ENCODE results near the gene PPP1R10. TPM values are rescaled to one million over a fixed set of nuclear protein-coding genes. Genes with fewer than 3 reads are reported as not detected.

The PPP1R10 gene
- 9.6 and 15.3 TPM in 2 replicates for total RNA-seq

GRCh38 chr6:30616811-30617564 is at the start of gene PPP1R10:
PPP1R10 (minus strand) TSS chr6:30617243; CDS start chr6:30609944, 7,299 bp downstream.

DNA sequence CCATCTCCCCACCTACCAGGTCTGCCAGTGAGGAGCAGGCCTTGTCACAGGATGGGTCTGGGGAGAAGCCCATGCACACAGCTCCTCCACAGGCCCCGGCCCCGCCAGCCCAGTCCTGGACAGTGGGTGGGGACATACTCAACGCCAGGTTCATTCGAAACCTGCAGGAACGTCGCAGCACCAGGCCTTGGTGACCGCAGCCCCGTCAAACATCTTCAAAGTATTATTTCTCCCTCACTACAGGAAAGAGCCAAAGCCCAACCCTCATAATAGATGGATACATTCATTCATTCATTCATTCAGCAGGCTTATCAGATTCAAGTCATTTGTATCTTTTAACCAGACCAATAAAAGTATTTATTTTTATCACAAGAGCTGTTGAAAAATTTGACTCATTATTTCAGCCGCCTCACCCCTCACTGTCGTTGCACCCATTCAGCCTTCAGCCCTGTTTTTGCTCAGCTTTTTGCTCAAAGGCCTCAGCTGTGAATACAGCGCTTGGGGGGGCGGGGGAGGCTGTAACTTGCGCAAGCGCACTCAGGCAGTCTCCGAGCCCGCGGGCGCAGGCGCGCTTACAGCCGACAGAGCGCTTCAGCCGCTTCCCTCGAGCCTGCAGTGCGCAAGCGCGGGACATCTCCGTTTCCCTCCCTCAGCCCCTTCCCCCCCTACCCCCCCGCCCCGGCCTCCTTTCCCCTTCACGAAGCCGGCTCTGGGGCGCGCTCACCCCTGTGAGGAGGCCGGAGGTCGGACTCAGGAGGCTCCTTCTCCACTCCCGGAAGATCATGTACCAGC is 29.6 kb upstream of the PPP1R10 start, which contains the start of gene C6orf136:
Gene C6orf136 (plus strand): TSS at position 684 of the 792 bp plus-strand sequence. CDS start 99 bp downstream, at position 783.

GRCh38 chr6:30626484-30627366 is 9.7 kb upstream of the PPP1R10 start, which contains the start of gene ATAT1:
ATAT1 (plus strand) TSS chr6:30626874.

DNA sequence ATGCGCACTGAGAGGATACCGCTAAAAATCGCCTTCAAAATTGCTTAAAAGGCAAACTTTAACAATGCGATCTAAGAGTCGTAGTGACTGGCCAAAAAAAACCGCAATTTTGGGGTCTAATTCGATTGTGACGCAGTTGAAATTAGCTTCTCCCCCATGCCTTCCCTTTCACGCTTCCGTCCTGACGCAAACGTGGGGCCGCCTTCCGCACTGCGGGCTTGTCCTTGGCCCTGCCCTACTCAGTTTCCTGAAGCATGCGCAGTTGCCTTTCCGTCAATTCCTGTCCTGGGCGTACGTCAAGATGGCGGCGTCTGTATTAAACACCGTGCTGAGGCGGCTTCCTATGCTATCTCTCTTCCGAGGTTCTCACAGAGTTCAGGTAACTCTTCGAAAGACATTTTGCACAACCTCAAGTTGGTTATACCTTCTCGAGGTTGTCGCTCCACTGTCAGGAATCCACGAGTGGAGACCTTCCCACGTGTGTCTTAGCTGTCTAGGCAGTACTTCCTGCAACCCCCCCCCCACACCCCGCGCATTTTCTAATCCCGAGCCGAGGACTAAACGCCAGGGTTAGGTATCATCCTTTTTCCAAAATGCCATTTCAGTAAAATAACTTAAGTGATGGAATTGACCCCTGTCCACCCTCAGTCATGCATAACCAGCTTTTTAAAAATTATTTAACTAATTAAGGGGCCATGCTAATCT is 674 bp upstream of the PPP1R10 start, which contains the start of gene MRPS18B:
Gene MRPS18B (plus strand): TSS at position 276 of the 705 bp plus-strand sequence. CDS start 26 bp downstream, at position 302.

DNA sequence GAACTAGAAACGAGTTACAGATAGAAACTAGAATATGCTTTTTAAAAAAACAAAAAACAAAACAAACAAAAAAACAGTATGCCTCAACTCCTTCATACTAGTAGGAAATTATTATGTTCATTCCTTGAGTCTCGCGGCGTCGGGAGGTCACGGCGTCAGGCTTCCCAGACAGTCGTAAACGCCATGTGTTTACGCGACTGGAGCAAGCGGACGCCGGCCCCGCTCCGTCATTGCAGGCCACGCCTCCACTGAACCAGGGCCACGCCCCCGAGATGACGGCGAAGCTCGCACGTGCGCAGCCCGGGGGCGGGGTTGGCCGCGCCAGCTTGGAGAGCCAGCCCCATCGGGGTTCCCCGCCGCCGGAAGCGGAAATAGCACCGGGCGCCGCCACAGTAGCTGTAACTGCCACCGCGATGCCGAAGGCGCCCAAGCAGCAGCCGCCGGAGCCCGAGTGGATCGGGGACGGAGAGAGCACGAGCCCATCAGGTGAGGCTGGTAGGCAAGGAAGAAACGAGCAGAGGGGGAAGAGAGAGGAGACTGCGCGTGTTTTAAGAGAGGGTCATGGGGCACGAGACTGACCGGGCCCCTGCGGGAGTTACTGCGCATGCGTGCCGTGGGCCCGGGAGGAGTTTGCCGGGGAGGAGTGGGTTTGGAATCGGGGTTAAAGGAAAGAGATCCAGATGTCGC is 45.8 kb downstream of the PPP1R10 start, which contains the start of gene ABCF1:
Gene ABCF1 (plus strand): TSS at position 368 of the 687 bp plus-strand sequence. CDS start 46 bp downstream, at position 414.

DNA sequence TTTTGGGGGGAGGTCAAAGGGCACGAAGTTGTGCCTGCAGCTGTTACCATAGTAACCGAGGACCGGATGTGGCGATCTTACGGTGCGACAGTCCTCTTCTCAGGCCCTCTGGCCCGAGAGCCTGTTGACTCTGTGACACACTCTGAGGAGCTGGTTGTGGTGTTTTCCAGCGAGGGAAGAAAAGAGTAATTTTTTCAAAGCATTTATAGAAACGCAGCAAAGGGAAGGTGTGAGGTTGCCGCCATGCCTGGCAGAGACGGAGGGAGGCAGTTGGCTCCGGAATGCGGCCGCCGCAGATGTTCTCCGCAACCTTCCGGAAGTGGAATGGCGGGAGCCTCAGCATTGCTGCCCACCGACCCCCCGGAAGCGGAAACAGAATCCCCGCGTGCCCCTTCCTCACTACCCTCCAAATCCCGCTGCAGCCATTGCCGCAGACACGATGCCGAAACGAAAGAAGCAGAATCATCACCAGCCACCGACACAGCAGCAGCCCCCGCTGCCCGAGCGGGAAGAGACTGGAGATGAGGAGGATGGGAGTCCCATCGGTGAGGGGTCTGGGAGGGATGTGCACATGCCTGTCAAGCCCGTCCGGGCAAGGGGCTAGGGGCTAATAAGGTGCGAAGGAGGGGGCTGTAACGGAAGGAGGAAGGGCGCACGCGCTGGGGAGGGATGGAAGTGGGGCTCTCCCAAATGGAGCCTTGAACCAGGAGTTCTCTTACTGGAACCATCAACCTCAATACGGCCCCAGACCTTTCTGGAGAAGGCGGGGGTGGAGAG is 59.9 kb downstream of the PPP1R10 start, which contains the start of gene PRR3:
Gene PRR3 (plus strand): TSS at position 390 of the 777 bp plus-strand sequence. CDS start 50 bp downstream, at position 440.

GRCh38 chr6:30556066-30556905 is 60.8 kb downstream of the PPP1R10 start, which contains the start of gene GNL1:
GNL1 (minus strand) TSS chr6:30556489; CDS start chr6:30556203, 286 bp downstream.

Other genes starting within 250 kb of the PPP1R10 start
- 168 and 253 TPM in 2 replicates for gene HLA-E, start 127.7 kb downstream of the PPP1R10 start, total RNA-seq
- gene GNL1, start 60.8 kb downstream of the PPP1R10 start, total RNA-seq, result 33.9 and 42.4 TPM in 2 replicates
- gene PRR3, start 59.9 kb downstream of the PPP1R10 start, total RNA-seq, result 0.72 and 1.5 TPM in 2 replicates
- gene ABCF1, start 45.8 kb downstream of the PPP1R10 start, total RNA-seq, result 25.6 and 37.8 TPM in 2 replicates
- gene MRPS18B, start 597 bp upstream of the PPP1R10 start, total RNA-seq, result 50.4 and 72.0 TPM in 2 replicates
- 2.6 and 3.6 TPM in 2 replicates for gene ATAT1, start 9.6 kb upstream of the PPP1R10 start, total RNA-seq
- 4.3 and 5.8 TPM in 2 replicates for gene C6orf136, start 29.9 kb upstream of the PPP1R10 start, total RNA-seq
- 35.0 and 39.8 TPM in 2 replicates for gene DHX16, start 55.8 kb upstream of the PPP1R10 start, total RNA-seq
- 22.2 and 44.1 TPM in 2 replicates for gene PPP1R18, start 69.4 kb upstream of the PPP1R10 start, total RNA-seq
- gene NRM, start 73.7 kb upstream of the PPP1R10 start, total RNA-seq, result 0.85 and 1.7 TPM in 2 replicates
- 1.7 and 2.4 TPM in 2 replicates for gene MDC1, start 100.0 kb upstream of the PPP1R10 start, total RNA-seq
- 153 and 214 TPM in 2 replicates for gene TUBB, start 103.1 kb upstream of the PPP1R10 start, total RNA-seq
- gene FLOT1, start 125.4 kb upstream of the PPP1R10 start, total RNA-seq, result 19.0 and 33.7 TPM in 2 replicates
- 211 and 248 TPM in 2 replicates for gene IER3, start 127.3 kb upstream of the PPP1R10 start, total RNA-seq

All from tracheal epithelial cell (primary cell).